ENCODE data around the gene ARID3A.
A peak's percentile ranks its signal among the peaks of the same experiment; 100 is the strongest.

ARID3A gene

GRCh38 chr19:932648-933552, 7.1 kb downstream of the ARID3A start:
- no peak for DNase-seq (ENCODE audit: low spot score)

DNA sequence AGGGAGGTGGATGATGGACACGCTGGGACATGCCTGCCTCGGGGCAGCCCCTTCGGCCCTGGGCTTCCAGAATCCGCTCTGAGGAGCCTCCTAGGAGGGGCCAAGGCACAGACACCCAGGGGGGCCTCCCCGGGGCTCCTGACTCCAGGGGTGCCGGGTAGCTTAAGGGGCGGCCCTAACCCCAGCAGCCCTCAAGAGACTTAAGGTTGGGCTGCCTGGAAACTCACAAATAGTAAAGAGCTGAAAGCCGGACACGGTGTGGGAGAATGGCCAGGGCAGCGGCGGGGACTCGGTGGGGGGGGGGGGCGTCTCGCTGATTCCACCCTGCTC, 7.7 kb downstream of the ARID3A start:
- no peak for DNase-seq (ENCODE audit: low spot score)

DNA sequence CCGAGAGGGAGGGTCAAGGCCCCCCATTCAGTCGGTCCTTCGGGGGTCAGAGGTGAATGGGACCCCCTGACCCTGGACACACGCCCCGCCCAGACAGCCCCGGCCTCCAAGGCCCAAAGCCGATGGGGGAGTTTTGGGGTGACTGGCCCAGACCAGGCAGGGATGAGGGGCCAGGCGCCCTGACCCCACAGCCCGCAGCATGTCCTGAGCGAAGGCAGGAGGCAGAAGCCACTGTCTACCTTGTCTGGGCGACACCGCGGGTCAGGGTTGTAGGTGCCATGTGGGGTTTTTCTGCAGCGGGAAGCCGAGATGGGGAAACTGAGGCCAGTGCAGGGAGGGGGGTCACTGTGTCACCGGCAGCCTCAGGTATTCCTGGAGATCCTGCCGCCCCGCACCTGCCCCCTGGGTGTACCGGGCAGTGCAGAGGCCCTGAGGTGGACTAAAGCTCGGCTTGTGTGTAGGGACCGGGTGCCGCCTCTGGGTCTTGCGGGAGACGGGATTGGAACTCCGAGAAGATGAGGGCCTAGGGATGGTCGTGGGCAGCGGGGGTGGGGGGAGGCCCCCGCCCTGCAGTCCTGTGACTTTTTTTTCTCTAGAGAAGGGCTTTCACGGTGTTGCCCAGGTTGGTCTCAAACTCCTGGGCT, 8.5 kb downstream of the ARID3A start:
- DNase-seq (ENCODE audit: low spot score): no peak

GRCh38 chr19:934865-935479, 9.1 kb downstream of the ARID3A start:
- peak; percentile 69 for DNase-seq (ENCODE audit: low spot score)

- DNase-seq (ENCODE audit: low spot score): no peak
Measured at GRCh38 chr19:936175-936546, 10.3 kb downstream of the ARID3A start.

DNA sequence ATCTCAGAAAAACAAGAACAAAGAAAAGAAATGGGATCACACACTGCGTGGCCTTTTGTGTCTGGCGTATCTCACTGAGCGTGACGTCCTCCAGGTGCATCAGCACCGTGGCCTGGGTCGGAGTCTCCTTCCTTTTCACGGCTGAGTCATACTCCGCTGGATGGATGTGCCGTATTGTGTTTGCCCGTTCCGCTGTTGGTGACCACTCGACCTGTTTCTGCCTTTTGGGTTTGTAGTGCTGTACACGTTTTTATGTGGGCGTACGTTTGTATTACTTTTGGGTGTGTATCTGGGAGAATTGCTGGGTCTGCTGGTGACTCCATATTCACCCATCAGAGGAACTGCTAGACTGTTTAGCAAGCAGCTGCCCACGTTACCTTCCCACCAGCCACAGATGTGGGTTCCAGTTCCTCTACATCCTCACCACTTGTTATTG, 11.4 kb downstream of the ARID3A start:
- DNase-seq (ENCODE audit: low spot score): no peak

DNA sequence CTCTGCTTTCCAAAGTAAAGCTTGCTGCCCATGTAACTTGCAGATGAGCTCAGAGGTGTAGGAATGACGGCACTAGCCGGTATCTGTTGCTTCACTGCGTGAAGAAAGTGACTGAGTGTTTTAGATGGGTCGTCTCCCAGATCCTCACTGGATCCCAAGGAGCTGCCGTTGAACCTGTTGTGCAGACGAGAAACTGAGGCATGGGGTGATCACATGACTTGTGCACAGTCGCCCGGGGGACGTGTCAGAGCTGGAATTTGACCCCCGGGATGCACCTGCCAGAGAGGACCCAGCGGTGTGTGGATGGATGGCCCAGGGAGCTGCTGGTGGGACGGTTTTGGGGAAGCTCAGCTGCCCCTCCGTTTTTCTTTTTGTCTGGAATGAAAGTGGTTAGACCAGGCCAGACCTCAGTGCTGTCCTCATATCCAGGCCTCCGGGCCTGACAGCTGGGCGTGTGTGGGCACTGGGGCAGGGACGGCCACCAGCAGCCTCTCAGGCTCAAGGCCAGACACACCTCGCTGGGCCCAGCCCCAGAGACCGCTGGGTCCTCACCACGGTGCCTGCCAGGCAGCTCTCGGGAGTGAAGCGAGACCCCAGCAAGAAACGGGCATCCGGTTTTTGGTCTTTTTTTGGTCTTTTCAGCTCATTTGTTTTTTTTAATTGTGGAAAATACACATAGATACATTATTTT, 12.5 kb downstream of the ARID3A start:
- DNase-seq (ENCODE audit: low spot score): no peak

GRCh38 chr19:939439-939838, 13.6 kb downstream of the ARID3A start:
- no peak for DNase-seq (ENCODE audit: low spot score)

DNA sequence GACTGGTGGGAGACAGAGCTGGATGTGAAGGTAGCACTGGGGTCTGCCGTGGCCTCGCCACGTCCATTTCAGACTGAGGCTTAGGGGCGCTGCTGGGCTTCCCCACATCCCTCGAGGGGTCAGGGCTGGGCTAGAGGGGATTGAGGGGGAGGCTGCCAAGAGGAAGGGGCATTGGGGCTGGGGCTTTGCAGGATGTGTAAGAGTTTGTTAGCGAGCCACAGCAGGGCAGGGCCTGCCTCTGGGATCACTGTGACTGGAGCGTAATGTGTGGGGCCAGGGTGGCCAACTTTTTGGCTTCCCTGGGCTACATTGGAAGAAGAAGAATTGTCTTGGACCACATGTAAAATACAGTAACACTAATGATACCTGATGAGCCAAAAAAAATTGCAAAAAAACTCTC, 14.1 kb downstream of the ARID3A start:
- no peak for DNase-seq (ENCODE audit: low spot score)

DNA sequence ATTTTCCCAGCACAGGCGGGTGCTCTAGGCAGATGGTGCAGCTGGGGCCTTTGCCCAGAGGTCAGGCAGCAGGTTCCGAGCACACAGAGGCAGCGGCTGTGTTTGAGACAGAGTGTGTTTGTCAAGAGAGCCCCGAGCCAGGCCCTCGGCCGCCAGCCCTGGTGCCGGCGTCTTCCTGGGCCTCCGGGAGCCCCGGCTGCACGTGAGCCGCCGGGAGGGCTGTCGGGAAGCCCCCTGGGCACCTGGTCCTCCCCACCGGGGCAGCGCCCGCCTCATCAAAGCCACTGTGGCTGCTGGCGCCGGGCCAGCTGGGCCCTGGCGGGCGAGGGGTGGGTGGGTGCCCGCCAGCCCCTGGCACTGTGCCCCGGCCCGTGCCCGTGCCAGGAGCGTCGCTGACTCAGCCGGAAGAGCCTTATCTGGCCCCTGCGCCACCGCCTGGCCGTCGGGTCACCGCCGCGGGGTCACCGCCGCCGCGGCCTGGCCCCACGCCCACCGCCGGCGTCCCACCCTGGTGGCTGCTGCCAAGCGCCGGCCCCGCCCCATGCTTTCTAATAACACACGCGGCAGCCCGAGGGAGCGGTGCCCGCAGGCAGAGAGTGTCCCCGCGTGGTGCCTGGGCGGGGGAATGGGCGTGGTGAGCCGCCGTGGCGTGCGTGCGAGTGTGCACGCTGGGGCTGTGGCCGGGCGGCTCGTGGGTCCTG, 14.9 kb downstream of the ARID3A start:
- DNase-seq (ENCODE audit: low spot score): peak; percentile 80

GRCh38 chr19:941292-942132, 15.7 kb downstream of the ARID3A start:
- no peak for DNase-seq (ENCODE audit: low spot score)

DNA sequence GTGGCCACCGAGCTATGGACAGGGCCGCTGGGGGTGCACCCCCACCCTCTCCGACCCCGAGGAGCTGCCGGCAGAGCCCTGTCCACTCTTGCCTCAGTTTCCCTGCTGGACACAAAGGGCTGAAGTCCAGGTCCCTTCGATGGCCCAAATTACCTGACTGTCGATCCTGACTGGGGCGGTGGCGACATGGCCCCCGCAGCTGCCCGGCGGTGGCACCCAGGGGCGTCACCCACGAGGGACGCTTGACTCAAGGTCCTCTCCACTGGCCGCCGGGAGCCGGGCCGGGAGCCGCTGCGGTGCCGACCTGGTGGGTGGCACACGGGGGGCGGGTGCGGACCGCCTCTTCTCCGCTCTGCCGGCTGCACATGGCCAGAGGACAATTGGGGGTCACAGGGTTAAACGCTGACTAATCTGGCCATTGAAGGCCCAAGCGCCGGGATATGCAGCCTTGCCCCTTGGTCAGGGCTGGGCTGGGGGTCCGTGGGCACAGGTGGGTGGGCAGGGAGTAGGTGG, 16.4 kb downstream of the ARID3A start:
- no peak for DNase-seq (ENCODE audit: low spot score)

GRCh38 chr19:943551-944170, 17.8 kb downstream of the ARID3A start:
- no peak for DNase-seq (ENCODE audit: low spot score)

GRCh38 chr19:944171-944567, 18.3 kb downstream of the ARID3A start:
- no peak for DNase-seq (ENCODE audit: low spot score)

GRCh38 chr19:944663-945241, 18.9 kb downstream of the ARID3A start:
- no peak for DNase-seq (ENCODE audit: low spot score)

GRCh38 chr19:945401-946252, 19.8 kb downstream of the ARID3A start:
- no peak for DNase-seq (ENCODE audit: low spot score)

DNA sequence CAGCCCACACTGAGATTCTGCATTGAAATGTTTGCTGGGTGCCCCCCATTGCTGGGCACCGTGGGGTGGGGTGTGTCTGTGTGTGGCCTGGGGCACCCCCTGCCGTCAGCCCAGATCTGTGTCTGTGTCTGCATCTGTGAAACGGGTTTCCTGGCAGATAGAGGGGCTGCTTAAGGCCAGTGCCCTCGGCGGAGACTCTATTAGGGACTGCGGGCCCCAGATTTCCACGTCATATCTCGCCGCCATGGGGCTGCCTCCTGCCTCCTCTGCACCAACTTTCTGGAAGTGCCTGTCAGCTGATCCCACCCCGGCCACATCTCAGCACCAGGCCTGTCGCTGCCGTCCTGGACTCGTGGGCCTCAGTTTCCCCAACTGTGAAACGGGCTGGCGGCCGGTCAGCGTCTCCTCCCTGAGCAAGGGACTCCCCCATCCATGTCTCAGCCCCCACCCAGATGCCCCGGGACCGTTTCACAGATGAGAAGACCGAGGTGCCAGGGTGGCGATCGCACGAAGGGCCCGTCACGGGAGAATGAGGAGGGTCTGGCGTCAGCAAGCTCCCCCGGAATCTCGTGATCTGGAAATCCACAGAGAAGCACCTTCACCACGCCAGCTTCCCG, 21.4 kb downstream of the ARID3A start:
- no peak for DNase-seq (ENCODE audit: low spot score)

DNA sequence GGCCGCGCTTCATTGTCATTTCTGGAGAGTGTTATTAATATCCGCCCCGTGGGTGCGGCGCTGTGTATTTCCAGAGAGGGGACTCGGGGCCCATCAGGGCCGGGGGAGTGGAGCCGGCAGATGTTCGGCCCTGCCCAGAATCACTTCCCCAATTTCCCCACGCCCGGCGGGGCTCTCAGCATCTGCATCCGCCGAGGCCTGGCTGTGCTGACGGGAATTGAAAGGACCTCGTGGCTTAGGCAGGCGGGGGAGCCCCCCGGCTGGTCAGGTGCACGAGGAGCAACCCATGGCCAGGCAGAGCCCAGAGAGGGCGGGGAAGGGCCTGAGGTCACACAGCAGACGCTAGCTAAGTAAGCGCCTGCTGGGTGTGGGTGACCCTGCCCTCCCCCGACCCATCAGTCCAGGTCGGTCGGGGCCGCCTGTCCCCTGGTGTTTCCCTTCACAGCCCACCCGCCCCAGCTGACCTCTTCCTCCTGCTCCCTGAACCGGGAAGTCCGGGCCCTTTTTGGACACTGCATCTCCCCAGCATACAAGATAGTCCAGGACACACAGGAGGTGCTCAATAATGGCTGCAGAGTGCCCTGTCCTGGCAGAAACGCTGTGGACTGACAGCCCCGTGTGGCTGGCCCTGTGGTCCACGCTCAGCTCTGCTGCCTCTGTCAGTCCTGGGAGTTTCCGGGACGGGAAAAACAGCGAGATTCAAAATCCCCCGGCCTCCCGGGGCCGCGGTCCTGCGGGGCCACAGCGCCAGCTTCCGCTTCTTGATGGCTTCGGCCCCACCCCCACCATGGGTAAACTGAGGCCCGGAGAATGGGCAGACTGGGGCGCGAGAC, 22.1 kb downstream of the ARID3A start:
- peak; percentile 55 for DNase-seq (ENCODE audit: low spot score)

Measured in pons (tissue), 1 donor.